GM21723 (cell line): ENCODE measurements around the gene ADSL.

Source experiments
- ATAC-seq: cut with Tn5 transposase; IDR thresholded peaks from one replicate; pipeline ENCODE4 v1.9.1; 2021; ENCODE audit warnings: mild to moderate bottlenecking, moderate library complexity; ENCODE audit not compliant: unreplicated experiment

Gene ADSL

DNA sequence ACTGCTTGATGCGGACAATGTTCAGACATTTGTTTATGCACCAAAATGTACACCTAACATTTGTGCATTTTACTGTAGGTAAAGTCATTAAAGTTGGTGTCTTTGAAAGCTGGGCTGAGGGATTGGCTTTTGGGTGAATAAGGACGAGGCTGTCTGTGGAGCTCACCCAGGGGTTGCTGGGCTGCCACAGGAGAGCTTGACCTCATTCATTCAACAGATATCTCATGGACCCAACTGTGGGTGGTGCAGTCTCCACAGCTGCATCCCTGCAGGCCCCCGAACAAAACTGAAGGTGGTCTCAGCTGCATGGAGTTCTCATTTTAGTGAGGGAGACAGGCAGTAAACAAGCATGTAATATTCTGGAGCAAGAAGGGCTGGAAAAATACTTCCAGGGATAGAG lies 56.8 kb downstream of the ADSL start:
- no peak for ATAC-seq

DNA sequence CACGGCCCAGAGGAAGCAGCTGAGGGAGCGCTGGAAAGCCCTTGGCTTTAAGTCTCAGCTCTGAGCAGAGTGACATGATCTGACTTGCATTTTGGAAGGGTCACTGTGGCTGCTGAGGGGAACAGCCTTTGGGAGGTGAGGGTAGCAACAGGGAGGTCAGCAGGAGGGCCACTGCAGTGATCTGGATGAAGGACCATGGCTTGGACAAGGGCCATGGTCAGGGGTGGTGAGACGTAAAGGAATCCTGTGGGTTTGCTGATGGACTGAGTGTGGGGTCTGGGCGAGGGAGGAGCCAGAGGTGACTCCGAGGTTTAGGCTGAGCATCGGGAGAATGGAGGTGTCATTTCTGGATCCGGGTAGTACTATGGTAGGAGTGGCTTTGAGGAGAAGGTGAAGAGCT lies 57.4 kb downstream of the ADSL start:
- ATAC-seq, result no peak

DNA sequence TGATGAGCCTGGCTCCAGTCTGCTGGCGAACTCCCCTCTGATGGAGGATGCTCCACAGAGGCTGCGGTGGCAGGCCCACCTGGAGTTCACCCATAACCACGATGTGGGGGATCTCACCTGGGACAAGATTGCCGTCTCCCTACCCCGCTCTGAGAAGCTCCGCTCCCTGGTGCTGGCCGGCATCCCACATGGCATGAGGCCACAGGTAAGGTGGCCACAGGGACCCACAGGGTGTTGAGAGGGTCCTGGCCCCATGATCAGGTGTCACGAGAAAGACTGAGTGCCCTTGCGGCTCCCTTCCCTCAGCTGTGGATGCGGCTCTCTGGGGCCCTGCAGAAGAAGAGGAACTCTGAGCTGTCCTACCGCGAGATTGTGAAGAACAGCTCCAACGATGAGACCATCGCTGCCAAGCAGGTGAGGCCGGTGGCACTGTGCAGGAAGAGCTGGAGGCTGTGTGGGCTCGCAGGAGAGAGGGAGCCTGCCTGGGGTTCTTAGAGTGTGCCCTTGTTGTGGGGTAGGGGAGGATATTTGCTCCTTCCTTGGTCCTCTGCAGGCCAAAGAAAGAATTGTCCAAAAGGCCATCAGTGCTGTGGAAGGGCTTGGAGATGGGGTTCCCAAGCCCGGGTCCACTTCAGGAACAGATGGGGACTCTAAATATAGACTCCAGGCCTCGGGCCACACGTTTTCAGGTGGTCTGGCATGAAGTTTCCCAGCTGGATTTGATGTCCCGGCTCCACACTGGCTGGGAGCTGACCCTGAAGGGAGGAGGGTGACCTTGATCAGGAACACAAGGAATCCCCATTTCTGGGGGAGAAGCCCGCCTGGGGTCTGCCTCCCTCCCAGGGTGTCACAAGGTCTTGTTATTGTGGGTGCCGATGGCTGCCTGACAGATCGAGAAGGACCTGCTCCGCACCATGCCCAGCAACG lies 58.2 kb downstream of the ADSL start:
- ATAC-seq, result no peak

DNA sequence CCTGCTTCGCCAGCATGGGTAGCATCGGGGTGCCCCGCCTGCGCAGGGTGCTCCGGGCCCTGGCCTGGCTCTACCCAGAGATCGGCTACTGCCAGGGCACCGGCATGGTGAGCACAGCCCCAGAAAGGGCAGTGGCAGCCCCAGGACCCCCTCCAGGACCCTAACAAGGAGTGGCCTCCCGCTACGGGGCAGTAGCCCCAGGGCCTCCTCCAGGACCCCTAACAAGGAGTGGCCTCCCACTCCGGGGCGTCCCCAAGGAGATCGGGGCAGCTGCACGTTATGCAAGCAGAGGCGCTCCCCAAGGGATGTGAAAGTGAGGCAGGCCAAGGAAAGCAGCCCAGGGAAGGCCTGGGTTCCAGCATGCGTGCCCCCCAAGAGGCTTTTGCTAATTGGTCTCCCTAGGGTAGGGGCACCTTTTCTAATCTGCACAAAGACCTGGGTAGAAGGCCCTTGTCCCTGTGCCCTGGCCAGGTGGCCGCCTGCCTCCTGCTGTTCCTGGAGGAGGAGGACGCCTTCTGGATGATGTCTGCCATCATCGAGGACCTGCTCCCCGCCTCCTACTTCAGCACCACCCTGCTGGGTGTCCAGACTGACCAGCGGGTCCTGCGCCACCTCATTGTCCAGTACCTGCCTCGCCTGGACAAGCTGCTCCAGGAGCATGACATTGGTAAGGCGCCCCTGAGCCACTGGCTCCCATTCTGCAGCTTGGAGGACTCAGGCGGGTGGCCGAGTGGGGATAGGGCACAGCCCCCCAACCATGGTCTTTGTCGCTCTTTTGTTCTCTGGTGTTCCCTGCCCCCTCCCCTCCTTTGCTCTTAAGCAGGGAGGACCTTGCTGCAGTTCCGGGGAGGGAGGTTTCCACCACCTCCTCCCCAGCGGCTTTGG lies 59.1 kb downstream of the ADSL start:
- ATAC-seq, result no peak

DNA sequence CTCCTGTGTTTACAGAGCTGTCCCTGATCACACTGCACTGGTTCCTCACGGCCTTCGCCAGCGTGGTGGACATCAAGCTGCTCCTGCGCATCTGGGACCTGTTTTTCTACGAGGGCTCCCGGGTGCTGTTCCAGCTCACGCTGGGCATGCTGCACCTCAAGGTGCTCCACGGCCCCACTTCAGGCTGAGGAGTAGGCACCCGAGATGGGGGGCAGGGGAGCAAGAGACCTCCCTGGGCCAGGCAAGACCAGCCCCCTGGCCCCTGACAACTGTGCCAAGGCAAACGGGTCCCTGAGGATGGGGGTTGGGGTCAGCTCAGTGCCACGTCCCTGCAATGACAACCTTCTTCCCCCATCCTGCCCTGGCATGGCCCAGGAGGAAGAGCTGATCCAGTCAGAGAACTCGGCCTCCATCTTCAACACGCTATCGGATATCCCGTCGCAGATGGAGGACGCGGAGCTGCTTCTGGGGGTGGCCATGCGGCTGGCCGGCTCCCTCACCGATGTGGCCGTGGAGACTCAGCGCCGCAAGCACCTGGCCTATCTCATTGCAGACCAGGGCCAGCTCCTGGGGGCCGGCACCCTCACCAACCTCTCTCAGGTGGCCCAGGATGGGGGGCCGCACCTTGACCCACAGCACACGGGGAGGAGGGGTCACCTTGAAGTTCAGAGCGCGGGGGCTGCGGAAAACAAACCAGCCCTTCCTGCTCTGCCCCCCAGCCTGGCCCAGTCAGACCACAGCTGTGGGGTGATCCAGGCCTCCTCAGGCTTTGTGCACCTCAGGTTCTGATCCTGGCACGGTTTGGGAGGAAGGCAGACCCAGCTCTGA lies 60.0 kb downstream of the ADSL start:
- ATAC-seq, result no peak

DNA sequence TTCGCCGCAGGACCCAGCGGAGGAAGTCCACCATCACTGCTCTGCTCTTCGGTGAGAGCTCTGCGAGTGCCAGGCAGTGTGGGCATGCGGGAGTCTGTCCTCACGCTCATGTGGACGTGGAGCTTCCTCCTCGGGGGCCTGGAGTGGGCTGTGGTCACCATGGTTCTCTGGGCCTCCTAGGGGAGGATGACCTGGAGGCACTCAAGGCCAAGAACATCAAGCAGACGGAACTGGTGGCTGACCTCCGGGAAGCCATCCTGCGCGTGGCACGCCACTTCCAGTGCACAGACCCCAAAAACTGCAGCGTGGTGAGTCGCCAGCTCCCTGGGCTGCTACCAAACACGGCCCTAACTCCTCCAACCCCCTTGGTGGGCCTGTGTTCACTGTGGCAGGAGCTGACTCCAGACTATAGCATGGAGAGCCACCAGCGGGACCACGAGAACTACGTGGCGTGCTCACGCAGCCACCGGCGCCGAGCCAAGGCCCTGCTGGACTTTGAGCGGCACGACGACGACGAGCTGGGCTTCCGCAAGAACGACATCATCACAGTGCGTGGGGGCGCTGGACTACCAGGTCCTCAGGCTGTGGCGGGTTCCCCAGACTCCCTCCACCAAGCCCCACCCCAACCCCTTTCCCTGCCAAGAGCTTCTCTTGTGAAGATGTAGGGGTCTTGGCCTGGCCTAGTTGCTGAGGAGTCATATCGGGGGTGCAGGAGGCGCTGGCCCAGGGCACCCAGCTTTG lies 60.9 kb downstream of the ADSL start:
- no peak for ATAC-seq

DNA sequence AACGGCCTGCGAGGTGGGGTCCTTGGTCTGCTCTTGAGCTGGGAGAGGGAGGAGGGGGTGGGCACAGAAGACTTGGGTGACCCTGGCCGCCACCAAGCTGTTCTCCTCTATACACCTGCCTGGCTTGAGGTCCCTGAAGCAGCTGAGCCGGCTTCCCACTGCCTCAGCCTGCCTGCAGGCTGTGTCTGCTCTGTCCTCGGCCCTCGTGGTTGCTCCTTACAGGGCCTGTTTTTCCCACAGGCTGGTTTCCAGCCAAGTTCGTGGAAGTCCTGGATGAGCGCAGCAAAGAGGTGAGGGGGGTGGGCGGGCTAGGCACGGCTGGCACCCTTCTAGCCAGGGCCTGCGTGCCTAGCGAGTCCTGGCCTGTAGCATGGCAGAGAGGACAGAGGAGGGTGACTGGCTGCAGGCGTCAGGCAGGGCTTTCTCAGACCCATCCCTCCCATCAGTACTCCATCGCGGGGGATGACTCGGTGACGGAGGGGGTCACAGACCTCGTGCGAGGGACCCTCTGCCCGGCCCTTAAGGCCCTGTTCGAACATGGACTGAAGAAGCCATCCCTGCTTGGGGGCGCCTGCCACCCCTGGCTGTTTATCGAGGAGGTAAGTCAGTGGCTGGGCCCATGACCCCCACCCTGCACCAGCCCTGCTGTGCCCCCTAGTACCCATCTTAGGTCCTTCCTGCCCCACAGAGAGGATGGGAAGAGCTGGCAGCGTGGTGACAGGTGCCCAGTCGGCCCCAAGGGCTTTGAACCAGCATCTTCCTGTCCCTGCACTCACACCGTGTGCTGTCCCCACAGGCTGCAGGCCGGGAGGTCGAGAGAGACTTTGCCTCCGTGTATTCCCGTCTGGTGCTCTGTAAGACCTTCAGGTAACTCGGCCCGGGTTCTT lies 61.8 kb downstream of the ADSL start:
- ATAC-seq, result no peak

DNA sequence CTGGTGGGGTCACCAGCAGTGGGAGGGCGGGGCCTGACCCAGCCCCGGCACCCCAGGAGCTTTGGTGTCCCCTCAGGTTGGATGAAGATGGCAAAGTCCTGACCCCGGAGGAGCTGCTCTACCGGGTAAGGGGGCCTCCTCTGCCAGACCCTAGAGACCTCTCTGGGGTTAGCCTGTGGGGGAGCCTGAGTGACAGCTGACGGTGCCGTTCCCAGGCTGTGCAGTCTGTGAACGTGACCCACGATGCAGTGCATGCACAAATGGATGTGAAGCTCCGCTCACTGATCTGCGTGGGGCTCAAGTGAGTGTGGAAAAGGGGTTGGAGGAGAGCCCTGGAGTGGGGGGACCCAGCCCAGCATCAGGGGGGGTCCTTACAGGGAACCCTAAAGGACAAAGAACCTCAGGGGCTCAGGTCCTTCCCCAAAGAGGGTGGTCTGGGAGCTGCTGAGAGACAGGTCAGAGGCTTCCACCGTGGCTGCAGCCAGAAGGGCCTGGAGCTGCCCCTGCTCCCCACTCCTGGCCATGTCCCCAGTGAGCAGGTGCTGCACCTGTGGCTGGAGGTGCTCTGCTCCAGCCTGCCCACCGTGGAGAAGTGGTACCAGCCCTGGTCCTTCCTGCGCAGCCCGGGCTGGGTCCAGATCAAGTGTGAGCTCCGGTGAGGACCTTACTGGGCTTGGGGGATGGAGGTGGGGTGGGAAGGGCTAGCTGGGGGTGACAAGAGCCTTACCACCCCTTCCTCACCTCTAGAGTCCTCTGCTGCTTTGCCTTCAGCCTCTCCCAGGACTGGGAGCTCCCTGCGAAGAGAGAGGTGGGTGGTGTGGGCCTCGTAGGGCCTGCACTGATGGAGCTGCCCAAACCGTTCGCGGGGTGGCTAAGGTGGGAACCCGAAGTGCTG lies 62.7 kb downstream of the ADSL start:
- no peak for ATAC-seq

DNA sequence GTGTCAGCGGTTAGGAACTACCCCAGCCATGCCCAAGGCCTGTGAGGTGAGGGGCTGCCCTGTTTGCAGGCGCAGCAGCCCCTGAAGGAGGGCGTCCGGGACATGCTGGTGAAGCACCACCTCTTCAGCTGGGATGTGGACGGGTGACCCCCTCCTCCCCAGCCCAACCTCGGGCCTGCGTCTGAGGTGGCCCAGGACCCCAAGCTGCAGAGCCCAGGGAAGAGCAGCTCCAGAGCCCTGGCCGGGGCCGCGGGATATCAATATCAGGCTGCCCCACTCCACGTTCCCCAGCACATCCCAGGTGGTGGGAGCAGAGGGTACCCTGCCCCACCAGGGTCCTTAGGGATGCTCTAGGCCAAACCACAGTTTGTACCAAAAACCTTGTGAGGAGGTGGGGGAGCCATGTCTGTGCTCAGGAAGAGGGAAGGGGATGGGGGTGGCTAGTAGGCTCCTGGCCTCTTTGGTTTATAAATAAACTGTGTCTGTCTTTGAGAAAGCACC lies 63.4 kb downstream of the ADSL start:
- no peak for ATAC-seq

DNA sequence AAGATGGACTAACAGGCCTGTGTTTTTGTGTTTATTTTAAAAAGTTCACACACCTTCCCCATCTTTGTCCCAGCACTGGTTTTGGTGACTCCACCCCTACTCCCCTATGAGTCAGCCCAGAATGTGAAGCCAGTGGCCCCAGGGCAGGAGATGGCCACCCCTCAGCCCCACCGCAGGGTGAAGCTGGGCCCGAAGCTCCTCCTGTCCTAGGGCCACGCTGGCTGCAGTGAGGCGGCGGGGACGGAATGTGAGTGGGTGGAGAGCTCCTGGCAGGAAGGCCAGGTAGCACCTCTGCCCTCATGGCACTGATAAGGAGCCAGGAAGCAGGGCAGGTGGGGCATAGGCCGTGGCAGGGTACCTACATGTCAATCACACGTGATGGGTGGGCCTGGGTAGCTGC lies 64.0 kb downstream of the ADSL start:
- ATAC-seq, result no peak

DNA sequence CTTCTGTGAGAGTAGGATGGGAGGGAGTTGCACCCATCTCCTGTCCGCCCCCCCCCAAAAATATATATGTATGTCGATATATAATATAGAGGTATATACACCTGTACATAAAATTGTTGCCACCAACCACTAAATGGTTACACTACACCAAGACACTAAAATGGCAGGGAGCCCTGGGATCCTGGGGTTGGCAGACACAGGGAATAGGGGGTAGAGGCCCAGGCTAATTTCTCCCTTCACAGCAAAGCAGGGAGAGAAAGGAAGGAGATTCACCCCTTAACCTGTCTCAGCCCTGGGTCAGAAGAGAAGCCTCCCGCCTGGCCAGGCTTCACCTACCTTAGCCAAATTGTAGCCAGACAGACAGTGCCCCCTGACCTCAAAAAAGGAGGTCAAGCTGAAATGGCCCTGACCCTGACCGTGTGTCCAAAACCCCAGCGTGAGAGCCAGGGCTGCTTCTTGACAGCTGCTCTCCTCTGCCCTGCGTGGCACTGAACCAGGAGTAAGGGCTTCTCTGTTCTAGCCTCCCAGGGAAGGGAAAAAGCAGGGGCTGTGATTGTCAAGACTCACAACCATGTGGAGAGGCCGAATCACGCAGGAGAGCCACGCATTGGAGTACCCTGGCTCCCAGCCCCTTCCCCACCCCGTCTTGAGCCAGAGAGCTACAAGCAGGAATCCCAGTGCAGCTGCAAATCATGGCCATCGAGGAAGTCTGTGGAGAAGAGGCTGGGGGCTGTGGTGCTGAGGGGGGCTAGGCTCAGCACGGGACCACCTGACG lies 64.6 kb downstream of the ADSL start:
- no peak for ATAC-seq

DNA sequence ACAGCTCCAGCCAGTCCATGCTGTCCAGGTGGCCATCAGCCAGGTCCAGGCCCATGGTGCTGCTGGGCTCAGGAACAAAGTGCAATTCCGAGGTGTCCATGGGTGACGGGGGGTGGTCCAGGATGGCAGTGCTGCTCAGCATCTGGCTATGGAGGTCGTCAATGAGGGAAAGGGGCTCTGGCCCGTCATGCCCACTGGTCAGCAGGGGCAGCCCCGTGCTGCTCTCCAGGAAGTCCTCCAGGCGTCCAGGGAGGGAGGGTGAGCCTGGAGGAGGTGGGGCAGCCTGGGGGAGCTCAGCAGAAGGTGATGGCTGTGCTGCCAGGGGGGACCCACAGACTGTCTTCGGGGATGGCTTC lies 65.2 kb downstream of the ADSL start:
- ATAC-seq, result no peak

DNA sequence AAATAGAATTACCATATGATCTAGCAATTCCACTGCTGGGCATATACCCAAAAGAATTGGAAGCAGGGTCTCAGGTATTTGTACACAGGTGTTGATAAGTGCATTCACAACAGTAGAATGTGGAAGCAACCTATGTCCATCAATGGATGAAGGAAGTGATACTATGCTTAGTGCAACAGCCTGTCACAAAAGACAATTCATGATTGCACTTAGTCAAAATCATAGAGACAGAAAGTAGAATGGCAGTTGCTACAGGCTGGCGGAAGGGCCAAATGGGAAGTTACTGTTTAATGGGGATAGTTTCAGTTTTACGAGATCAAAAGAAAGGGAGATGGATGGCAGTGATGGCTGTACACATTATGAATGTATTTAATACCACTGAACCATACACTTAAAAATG lies 66.1 kb downstream of the ADSL start:
- no peak for ATAC-seq

DNA sequence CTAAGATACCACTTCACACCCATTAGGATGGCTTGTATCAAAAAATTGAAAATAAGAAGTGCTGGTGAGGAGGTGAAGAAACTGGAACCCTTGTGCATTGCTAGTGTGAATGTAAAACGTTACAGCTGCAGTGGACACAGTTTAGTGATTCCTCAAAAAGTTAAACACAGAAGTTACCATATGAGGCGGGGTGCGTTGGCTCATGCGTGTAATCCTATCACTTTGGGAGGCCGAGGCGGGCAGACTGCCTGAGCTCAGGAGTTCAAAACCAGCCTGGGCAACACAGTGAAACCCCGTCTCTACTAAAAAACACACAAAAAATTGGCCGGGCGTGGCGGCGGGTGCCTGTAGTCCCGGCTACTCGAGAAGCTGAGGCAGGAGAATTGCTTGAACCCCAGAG lies 67.6 kb downstream of the ADSL start:
- no peak for ATAC-seq

DNA sequence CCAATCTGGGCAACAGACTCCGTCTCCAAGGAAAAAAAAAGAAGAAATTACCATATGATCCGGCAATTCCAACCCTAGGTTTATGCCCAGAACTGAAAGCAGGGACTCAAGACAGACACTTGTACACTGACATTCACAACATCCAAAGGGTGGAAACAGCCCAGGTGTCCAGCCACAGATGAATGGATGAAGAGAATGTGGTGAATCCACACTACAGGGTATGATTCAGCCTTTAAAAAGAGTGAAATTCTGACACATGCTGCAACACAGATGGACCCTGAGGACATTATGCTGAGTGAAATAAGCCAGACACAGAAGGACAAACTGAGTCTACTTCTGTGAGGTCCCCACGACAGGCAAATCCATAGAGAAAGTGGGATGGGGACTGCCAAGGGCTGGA lies 68.0 kb downstream of the ADSL start:
- ATAC-seq, result no peak

DNA sequence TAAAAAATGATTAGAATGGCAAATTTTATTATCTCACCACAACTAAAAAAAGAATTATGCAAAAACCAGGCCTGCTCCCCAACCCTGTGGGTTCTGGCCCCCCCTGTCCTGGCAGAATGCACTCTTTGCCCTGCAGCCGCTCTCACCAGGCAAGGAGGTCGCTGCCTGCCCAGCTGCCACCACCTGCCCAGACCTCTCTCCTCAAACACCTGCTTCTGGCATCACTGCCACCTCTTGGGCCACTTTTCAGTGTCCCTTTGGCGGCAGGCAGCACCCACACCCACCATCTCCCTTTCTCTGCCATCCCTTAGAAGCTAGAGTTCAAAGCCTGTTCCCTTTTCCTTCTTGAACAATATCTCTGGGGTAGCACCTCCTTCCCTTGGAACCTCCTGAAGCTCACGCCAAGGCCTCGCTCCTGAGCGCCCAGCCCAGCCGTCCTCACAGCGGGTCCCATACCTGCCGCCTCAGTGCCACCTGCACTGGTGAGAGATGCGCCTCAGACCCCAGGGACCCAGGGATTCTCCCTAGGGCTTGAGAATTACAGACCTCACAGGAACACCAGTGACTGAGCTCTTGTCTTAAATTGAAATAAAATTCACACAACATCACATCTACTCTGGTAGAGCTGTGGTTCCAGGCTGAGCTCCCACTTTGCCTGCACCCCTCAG lies 68.7 kb downstream of the ADSL start:
- no peak for ATAC-seq
